Epithelial cell of esophagus (primary cell): ENCODE measurements around the gene PEF1.

Experiments used
- DNase-seq: peaks from one replicate; pipeline ENCODE4 v3.0.0; 2010; ENCODE audit warnings: low read depth
- H3K4me3 ChIP-seq: 2 replicates; pipeline ENCODE4 v1.5.1; 2011; ENCODE audit warnings: mild to moderate bottlenecking, low read length, control low read depth
- TF ChIP-seq, protein P1 (sequence below): IDR thresholded peaks from 2 replicates; pipeline ENCODE4 v1.5.1; 2011; ENCODE audit warnings: low read depth, mild to moderate bottlenecking, low read length, control low read depth, inconsistent platforms; ENCODE audit not compliant: insufficient read depth; ENCODE audit errors: missing control alignments

The PEF1 gene

DNA sequence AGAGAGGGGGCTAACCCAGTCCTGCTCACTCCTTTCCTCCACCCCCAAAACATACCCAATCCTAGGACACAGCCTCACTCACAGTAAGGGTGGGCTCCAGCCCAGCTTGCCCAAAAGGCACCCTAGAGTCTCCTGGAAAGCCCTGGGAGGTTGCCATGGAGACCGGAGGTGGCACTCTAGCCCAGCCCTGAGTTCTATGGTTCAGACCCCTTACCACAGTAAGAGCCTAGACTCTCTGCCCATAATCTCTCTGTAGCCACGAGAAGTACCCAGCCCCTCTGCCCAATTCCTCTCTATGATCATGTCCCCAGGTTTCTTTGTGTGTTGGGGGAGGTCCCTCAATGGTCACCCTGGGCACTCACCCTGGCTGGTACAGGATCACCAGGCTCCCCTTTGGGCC, 44.7 kb upstream of the PEF1 start:
- H3K4me3 ChIP-seq, result no peak overlapping the region
- TF ChIP-seq, protein P1, sequence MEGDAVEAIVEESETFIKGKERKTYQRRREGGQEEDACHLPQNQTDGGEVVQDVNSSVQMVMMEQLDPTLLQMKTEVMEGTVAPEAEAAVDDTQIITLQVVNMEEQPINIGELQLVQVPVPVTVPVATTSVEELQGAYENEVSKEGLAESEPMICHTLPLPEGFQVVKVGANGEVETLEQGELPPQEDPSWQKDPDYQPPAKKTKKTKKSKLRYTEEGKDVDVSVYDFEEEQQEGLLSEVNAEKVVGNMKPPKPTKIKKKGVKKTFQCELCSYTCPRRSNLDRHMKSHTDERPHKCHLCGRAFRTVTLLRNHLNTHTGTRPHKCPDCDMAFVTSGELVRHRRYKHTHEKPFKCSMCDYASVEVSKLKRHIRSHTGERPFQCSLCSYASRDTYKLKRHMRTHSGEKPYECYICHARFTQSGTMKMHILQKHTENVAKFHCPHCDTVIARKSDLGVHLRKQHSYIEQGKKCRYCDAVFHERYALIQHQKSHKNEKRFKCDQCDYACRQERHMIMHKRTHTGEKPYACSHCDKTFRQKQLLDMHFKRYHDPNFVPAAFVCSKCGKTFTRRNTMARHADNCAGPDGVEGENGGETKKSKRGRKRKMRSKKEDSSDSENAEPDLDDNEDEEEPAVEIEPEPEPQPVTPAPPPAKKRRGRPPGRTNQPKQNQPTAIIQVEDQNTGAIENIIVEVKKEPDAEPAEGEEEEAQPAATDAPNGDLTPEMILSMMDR, result no peak
- no peak for DNase-seq

- DNase-seq, result no peak
- TF ChIP-seq, protein P1, result no peak
- no peak overlapping the region for H3K4me3 ChIP-seq
Measured at GRCh38 chr1:31688233-31688918, 43.7 kb upstream of the PEF1 start.

- DNase-seq, result no peak
- H3K4me3 ChIP-seq, result no peak overlapping the region
- TF ChIP-seq, protein P1, result no peak
Measured at GRCh38 chr1:31687601-31688000, 42.9 kb upstream of the PEF1 start.

- TF ChIP-seq, protein P1, result no peak
- DNase-seq, result no peak
- no peak overlapping the region for H3K4me3 ChIP-seq
Measured at GRCh38 chr1:31685795-31686194, 41.1 kb upstream of the PEF1 start.

DNA sequence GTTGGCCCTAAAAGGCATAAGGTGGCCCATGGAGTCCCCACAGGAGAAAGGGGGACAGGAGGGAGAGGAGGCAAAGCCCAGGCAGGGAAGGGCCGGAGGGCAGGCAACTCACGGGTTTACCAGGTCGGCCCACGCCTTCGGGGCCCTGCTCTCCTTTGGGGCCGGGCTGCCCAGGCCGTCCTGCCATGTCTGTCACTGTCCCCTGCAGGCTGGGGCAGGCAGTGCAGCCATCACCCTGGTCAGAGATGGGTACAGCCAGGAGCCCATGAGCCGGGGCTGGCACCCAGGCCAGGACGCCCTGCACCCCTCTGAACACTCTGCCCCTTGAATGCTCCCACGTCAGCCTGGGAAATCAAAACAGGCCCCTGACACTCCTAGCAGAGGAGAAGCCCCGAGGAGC, 39.3 kb upstream of the PEF1 start:
- no peak for DNase-seq
- H3K4me3 ChIP-seq, result no peak overlapping the region
- TF ChIP-seq, protein P1, result peak; percentile 44

GRCh38 chr1:31681415-31681814, 36.7 kb upstream of the PEF1 start:
- TF ChIP-seq, protein P1, result no peak
- DNase-seq, result no peak
- H3K4me3 ChIP-seq, result no peak overlapping the region

DNA sequence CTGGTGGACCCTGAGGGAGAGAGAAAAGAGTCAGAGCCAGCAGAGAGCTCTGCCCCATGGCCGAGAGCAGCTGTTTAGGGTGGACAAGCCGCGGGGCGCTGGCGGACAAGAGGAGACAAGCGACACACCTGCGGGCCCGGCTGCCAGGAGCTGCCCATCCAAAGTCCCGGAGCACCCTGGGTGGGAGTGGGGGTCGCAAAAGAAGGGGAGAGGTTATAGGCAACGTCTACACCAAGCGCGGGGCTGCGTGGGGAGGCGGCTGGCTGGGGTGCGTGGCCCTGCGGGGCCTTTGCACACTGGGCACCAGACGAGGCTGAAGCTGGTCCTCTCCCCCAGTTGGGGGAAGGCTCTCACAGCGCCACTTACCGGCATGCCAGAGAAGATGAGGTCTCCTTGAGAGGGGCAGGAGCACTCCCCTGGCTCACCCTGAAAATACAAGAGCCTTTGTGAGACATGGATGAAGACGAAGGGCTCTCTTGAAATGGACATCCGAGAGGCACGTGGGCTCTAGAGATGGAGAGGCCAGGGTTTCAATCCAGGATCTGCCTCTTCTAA, 35.1 kb upstream of the PEF1 start:
- H3K4me3 ChIP-seq, result no peak overlapping the region
- DNase-seq, result no peak
- TF ChIP-seq, protein P1, result no peak
